Measurements from ENCODE around the gene USP20. TPM values are rescaled to one million over a fixed set of nuclear protein-coding genes. Genes with fewer than 3 reads are reported as not detected.

The USP20 gene
- total RNA-seq, 2 donors from 2014 or later: 24.4 to 25.8 TPM

DNA sequence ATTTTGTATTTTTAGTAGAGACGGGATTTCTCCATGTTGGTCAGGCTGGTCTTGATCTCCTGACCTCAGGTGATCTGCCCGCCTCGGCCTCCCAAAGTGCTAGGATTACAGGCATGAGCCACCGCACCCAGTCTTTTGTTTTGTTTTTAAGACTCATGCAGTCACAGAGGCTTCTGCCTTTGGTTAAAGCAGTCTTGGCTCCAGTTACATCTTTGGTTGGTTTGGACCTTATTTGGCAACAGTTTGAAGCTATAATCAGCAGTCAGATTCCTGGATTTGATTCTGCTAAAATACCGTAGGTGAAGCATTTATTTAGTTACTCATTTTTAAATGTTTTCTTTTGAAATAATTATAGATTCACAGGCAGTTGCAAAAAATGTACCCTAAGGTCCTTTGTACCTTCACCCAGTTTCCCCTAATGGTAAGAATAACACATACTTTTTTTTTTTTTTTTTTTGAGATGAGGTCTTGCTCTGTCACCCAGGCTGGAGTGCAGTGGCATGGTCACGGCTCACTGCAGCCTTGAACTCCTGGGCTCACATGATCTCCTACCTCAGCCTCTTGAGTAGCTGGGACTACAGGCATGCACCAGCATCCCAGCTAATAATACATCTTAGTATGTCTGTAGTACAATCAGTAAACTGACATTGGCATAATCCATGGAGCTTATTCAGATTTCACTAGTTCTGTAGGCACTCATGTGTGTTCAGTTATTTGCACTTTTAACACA is 15.7 kb downstream of the USP20 start:
- Histone ChIP-seq H3K4me1 (ENCODE audit: control insufficient read depth, insufficient read depth, low read length) (no peaks in the 10 kb centered on the region), H3K36me3 (ENCODE audit: control insufficient read depth, insufficient read depth, low read length) (peaks cover 34% of the 10 kb centered on the region), H3K9me3 (ENCODE audit: control insufficient read depth, low read length) (no peaks in the 10 kb centered on the region), H3K27me3 (ENCODE audit: control insufficient read depth, insufficient read depth, low read length, poor library complexity, severe bottlenecking) (no peaks in the 10 kb centered on the region), H3K9ac (ENCODE audit: extremely low read depth, low read length, poor library complexity, severe bottlenecking) (no peak overlapping the region), H3K27ac (ENCODE audit: low read depth, low read length) (no peak overlapping the region), H3K4me3 (ENCODE audit: low read length) (no peak overlapping the region)
- no peaks in the 10 kb centered on the region for H3K4me1 Mint-ChIP-seq
- TF ChIP-seq, protein P1, sequence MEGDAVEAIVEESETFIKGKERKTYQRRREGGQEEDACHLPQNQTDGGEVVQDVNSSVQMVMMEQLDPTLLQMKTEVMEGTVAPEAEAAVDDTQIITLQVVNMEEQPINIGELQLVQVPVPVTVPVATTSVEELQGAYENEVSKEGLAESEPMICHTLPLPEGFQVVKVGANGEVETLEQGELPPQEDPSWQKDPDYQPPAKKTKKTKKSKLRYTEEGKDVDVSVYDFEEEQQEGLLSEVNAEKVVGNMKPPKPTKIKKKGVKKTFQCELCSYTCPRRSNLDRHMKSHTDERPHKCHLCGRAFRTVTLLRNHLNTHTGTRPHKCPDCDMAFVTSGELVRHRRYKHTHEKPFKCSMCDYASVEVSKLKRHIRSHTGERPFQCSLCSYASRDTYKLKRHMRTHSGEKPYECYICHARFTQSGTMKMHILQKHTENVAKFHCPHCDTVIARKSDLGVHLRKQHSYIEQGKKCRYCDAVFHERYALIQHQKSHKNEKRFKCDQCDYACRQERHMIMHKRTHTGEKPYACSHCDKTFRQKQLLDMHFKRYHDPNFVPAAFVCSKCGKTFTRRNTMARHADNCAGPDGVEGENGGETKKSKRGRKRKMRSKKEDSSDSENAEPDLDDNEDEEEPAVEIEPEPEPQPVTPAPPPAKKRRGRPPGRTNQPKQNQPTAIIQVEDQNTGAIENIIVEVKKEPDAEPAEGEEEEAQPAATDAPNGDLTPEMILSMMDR (conservative IDR thresholded peaks at IDR 0.05): no peak
- H3K9me3 Mint-ChIP-seq: no peaks in the 10 kb centered on the region
- H3K27me3 Mint-ChIP-seq (ENCODE audit: insufficient read depth): no peaks in the 10 kb centered on the region
- H3K27ac Mint-ChIP-seq: no peak overlapping the region
- DNase-seq: no peak
- H3K4me3 Mint-ChIP-seq: no peak overlapping the region
- peaks cover 38% of the 10 kb centered on the region for H3K36me3 Mint-ChIP-seq (ENCODE audit: low read depth)
- 92 to 96% methylated on average over 4 to 6 of the region's 6 CpGs for WGBS, 2 experiments (ENCODE audit: insufficient coverage in 1 of 2, insufficient read length in 1 of 2)

DNA sequence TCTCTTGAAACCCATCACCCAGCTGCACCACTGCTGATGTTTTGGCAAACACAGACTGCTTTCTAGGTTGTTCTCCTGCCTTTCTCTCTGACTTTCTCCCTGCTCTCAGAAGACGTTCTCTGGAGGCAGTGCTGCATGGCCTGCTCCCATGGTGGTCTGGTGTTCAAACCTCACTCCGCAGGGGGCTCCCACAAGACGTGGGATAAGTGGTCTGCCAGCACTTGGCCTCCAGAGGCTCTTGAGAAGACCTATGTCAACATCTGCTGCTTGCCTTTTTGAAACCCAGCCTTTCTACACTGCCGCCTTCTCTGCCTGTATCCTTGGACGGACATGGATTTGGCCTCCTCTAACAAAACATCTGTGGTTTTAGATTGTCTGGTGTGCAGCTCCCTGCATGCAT is 16.6 kb downstream of the USP20 start:
- Histone ChIP-seq H3K9ac (ENCODE audit: extremely low read depth, low read length, poor library complexity, severe bottlenecking) (no peak overlapping the region), H3K27me3 (ENCODE audit: control insufficient read depth, insufficient read depth, low read length, poor library complexity, severe bottlenecking) (no peaks in the 10 kb centered on the region), H3K4me1 (ENCODE audit: control insufficient read depth, insufficient read depth, low read length) (no peaks in the 10 kb centered on the region), H3K4me3 (ENCODE audit: low read length) (no peak overlapping the region), H3K27ac (ENCODE audit: low read depth, low read length) (no peak overlapping the region), H3K36me3 (ENCODE audit: control insufficient read depth, insufficient read depth, low read length) (peaks cover 34% of the 10 kb centered on the region), H3K9me3 (ENCODE audit: control insufficient read depth, low read length) (no peaks in the 10 kb centered on the region)
- TF ChIP-seq, protein P1 (conservative IDR thresholded peaks at IDR 0.05): no peak
- Mint-ChIP-seq H3K27me3 (ENCODE audit: insufficient read depth) (no peaks in the 10 kb centered on the region), H3K9me3 (no peaks in the 10 kb centered on the region), H3K4me1 (no peaks in the 10 kb centered on the region), H3K36me3 (ENCODE audit: low read depth) (peaks cover 39% of the 10 kb centered on the region), H3K27ac (no peak overlapping the region), H3K4me3 (no peak overlapping the region)
- no peak for DNase-seq
- 83 to 86% methylated on average over 5 of the region's 5 CpGs for WGBS, 2 experiments (ENCODE audit: insufficient coverage in 1 of 2, insufficient read length in 1 of 2)

DNA sequence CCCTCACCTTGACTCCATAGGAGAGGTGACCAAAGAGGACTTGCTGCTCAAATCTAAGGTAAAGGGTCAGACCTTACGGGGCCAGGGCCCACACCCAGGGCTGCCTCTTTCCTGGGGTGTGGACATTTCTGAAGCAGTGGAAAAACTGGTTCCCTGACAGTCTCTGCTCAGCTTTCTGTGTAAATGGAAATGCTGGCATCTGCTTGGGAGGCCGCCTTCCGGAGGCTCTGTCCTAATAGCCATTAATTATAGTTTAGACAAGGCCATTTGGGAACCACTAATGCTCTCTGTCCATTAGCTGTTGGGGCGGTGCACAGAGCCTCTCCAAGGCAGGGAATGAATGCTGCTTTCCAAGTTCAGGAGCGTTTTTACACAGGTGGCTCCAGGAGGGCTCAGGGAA is 17.3 kb downstream of the USP20 start:
- no peaks in the 10 kb centered on the region for H3K4me1 ChIP-seq (ENCODE audit: control insufficient read depth, insufficient read depth, low read length)
- no peak overlapping the region for H3K27ac Mint-ChIP-seq
- H3K36me3 ChIP-seq (ENCODE audit: control insufficient read depth, insufficient read depth, low read length): peaks cover 34% of the 10 kb centered on the region
- H3K4me3 Mint-ChIP-seq: no peak overlapping the region
- H3K4me3 ChIP-seq (ENCODE audit: low read length): no peak overlapping the region
- H3K9me3 ChIP-seq (ENCODE audit: control insufficient read depth, low read length): no peaks in the 10 kb centered on the region
- no peak for DNase-seq
- no peak overlapping the region for H3K27ac ChIP-seq (ENCODE audit: low read depth, low read length)
- H3K36me3 Mint-ChIP-seq (ENCODE audit: low read depth): peaks cover 40% of the 10 kb centered on the region
- H3K27me3 ChIP-seq (ENCODE audit: control insufficient read depth, insufficient read depth, low read length, poor library complexity, severe bottlenecking): no peaks in the 10 kb centered on the region
- WGBS, 2 experiments (ENCODE audit: insufficient coverage in 1 of 2, insufficient read length in 1 of 2): 87 to 88% methylated on average over 4 to 5 of the region's 5 CpGs
- no peaks in the 10 kb centered on the region for H3K9me3 Mint-ChIP-seq
- TF ChIP-seq, protein P1 (conservative IDR thresholded peaks at IDR 0.05): no peak
- no peaks in the 10 kb centered on the region for H3K27me3 Mint-ChIP-seq (ENCODE audit: insufficient read depth)
- no peaks in the 10 kb centered on the region for H3K4me1 Mint-ChIP-seq
- no peak overlapping the region for H3K9ac ChIP-seq (ENCODE audit: extremely low read depth, low read length, poor library complexity, severe bottlenecking)
